Activated naive CD8-positive, alpha-beta T cell (primary cell): ENCODE data around the gene PCYT2.

Source experiments
- H3K27ac Mint-ChIP-seq: one replicate; pipeline ENCODE4 v1.8.0; 2021; ENCODE audit warnings: mixed read lengths
- H3K27me3 Mint-ChIP-seq: one replicate; pipeline ENCODE4 v1.8.0; 2021; ENCODE audit warnings: mixed read lengths
- H3K36me3 Mint-ChIP-seq: one replicate; pipeline ENCODE4 v1.8.0; 2021; ENCODE audit warnings: mixed read lengths
- H3K4me1 Mint-ChIP-seq: one replicate; pipeline ENCODE4 v1.8.0; 2021; ENCODE audit warnings: low read depth, mixed read lengths
- H3K4me3 Mint-ChIP-seq: one replicate; pipeline ENCODE4 v1.8.0; 2021; ENCODE audit warnings: mild to moderate bottlenecking, mixed read lengths
- H3K9me3 Mint-ChIP-seq: one replicate; pipeline ENCODE4 v1.8.0; 2021; ENCODE audit warnings: low read depth, mixed read lengths

The PCYT2 gene

GRCh38 chr17:81904600-81905423 lies 6.4 kb downstream of the PCYT2 start:
- peaks cover 5% of the 10 kb centered on the region for H3K27me3 Mint-ChIP-seq
- peaks cover 8% of the 10 kb centered on the region for H3K36me3 Mint-ChIP-seq
- no peak overlapping the region for H3K4me3 Mint-ChIP-seq
- no peaks in the 10 kb centered on the region for H3K9me3 Mint-ChIP-seq
- no peak overlapping the region for H3K27ac Mint-ChIP-seq
- H3K4me1 Mint-ChIP-seq = peaks cover 9% of the 10 kb centered on the region

GRCh38 chr17:81903896-81904599 lies 7.2 kb downstream of the PCYT2 start:
- Mint-ChIP-seq H3K4me1 (peaks cover 7% of the 10 kb centered on the region), H3K9me3 (no peaks in the 10 kb centered on the region), H3K27me3 (peaks cover 5% of the 10 kb centered on the region)

GRCh38 chr17:81903415-81903831 lies 7.8 kb downstream of the PCYT2 start:
- Mint-ChIP-seq H3K9me3 (no peaks in the 10 kb centered on the region), H3K27me3 (peaks cover 5% of the 10 kb centered on the region), H3K4me1 (peaks cover 7% of the 10 kb centered on the region), H3K4me3 (no peak overlapping the region), H3K27ac (no peak overlapping the region), H3K36me3 (peaks cover 8% of the 10 kb centered on the region)

More at GRCh38 chr17:81903896-81904599, 7.2 kb downstream of the PCYT2 start:
- Mint-ChIP-seq H3K4me3 (no peak overlapping the region), H3K27ac (no peak overlapping the region), H3K36me3 (peaks cover 8% of the 10 kb centered on the region)

GRCh38 chr17:81902653-81903414 lies 8.4 kb downstream of the PCYT2 start:
- Mint-ChIP-seq H3K36me3 (peaks cover 8% of the 10 kb centered on the region), H3K4me3 (no peak overlapping the region), H3K9me3 (no peaks in the 10 kb centered on the region)

GRCh38 chr17:81902023-81902652 lies 9.1 kb downstream of the PCYT2 start, which contains the start of gene NPB:
NPB (plus strand) TSS chr17:81902238; CDS start chr17:81902278, 40 bp downstream.
- H3K27me3 Mint-ChIP-seq = peaks cover 5% of the 10 kb centered on the region
- peaks cover 8% of the 10 kb centered on the region for H3K36me3 Mint-ChIP-seq
- H3K4me1 Mint-ChIP-seq = peaks cover 7% of the 10 kb centered on the region
- no peaks in the 10 kb centered on the region for H3K9me3 Mint-ChIP-seq
- H3K27ac Mint-ChIP-seq = no peak within 1 kb of the TSS
- peak within 1 kb of the TSS; percentile 44 for H3K4me3 Mint-ChIP-seq

More at GRCh38 chr17:81902653-81903414, 8.4 kb downstream of the PCYT2 start:
- H3K27me3 Mint-ChIP-seq = peaks cover 5% of the 10 kb centered on the region
- no peak overlapping the region for H3K27ac Mint-ChIP-seq
- peaks cover 7% of the 10 kb centered on the region for H3K4me1 Mint-ChIP-seq

- Mint-ChIP-seq H3K9me3 (no peaks in the 10 kb centered on the region), H3K4me1 (peaks cover 7% of the 10 kb centered on the region), H3K36me3 (peaks cover 8% of the 10 kb centered on the region), H3K27me3 (peaks cover 5% of the 10 kb centered on the region), H3K27ac (no peak overlapping the region), H3K4me3 (peak overlapping the region; percentile 44)
These were observed 9.8 kb downstream of the PCYT2 start for GRCh38 chr17:81901167-81902022.

- H3K4me1 Mint-ChIP-seq = peaks cover 7% of the 10 kb centered on the region
- peaks cover 5% of the 10 kb centered on the region for H3K27me3 Mint-ChIP-seq
- H3K4me3 Mint-ChIP-seq = no peak overlapping the region
- H3K9me3 Mint-ChIP-seq = no peaks in the 10 kb centered on the region
- H3K36me3 Mint-ChIP-seq = peaks cover 8% of the 10 kb centered on the region
- H3K27ac Mint-ChIP-seq = no peak overlapping the region
These were observed 10.9 kb downstream of the PCYT2 start for GRCh38 chr17:81900181-81900820.

GRCh38 chr17:81899514-81900166 lies 11.6 kb downstream of the PCYT2 start:
- peaks cover 5% of the 10 kb centered on the region for H3K27me3 Mint-ChIP-seq
- H3K36me3 Mint-ChIP-seq = peaks cover 8% of the 10 kb centered on the region
- peaks cover 7% of the 10 kb centered on the region for H3K4me1 Mint-ChIP-seq
- no peaks in the 10 kb centered on the region for H3K9me3 Mint-ChIP-seq
- no peak overlapping the region for H3K27ac Mint-ChIP-seq
- H3K4me3 Mint-ChIP-seq = no peak overlapping the region

- H3K9me3 Mint-ChIP-seq = no peaks in the 10 kb centered on the region
- peaks cover 7% of the 10 kb centered on the region for H3K4me1 Mint-ChIP-seq
- no peak overlapping the region for H3K27ac Mint-ChIP-seq
- no peak overlapping the region for H3K4me3 Mint-ChIP-seq
- peaks cover 8% of the 10 kb centered on the region for H3K36me3 Mint-ChIP-seq
- H3K27me3 Mint-ChIP-seq = peaks cover 5% of the 10 kb centered on the region
These were observed 12.3 kb downstream of the PCYT2 start for GRCh38 chr17:81898885-81899284.

- Mint-ChIP-seq H3K4me3 (no peak overlapping the region), H3K9me3 (no peaks in the 10 kb centered on the region), H3K27me3 (peaks cover 5% of the 10 kb centered on the region), H3K36me3 (peaks cover 8% of the 10 kb centered on the region), H3K27ac (no peak overlapping the region), H3K4me1 (peaks cover 10% of the 10 kb centered on the region)
These were observed 13.0 kb downstream of the PCYT2 start for GRCh38 chr17:81898029-81898866.

GRCh38 chr17:81895400-81895799 lies 15.8 kb downstream of the PCYT2 start:
- Mint-ChIP-seq H3K4me1 (peaks cover 7% of the 10 kb centered on the region), H3K36me3 (peaks cover 2% of the 10 kb centered on the region), H3K4me3 (no peak overlapping the region), H3K27me3 (no peaks in the 10 kb centered on the region), H3K9me3 (no peaks in the 10 kb centered on the region), H3K27ac (no peak overlapping the region)

GRCh38 chr17:81891303-81891552 lies 20.0 kb downstream of the PCYT2 start:
- Mint-ChIP-seq H3K36me3 (no peaks in the 10 kb centered on the region), H3K4me3 (peak overlapping the region; percentile 93), H3K4me1 (peaks cover 21% of the 10 kb centered on the region), H3K27ac (peak overlapping the region; percentile 95), H3K9me3 (no peaks in the 10 kb centered on the region), H3K27me3 (no peaks in the 10 kb centered on the region)
